ENCODE data around the gene PIR.

DNA sequence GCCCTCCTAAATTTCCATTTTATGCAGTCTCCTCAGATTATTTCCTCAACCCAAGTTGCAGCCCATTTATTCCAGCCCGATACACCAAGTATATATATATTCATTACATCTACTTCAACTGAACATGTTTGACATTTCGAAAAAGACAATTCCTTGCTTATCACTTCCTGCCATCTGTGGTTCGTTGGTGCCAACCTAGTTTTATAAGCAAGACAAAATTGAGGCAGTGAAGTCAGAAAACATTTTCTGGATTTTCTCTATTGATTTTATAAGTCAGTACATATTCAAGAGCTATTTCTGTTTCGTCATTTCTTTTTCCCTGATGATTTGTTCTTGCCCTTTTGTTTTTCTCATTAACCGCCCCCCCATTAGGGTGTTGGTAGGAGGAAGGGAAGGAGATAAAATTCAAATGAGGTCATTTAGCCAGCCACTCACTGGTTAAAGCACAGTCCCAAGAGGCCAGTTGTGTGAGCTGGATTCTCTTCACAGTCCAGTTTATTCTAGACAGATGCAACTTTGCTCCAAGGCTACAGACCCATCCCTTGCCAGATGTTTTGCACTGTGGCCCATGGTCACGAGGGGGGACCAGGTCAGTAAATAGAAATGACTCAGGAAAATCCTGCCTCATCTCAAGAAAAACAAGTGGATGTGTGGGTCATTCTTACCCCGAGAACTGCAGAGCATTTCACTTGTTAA, 88.6 kb downstream of the PIR start:
- no peak for TF ChIP-seq CTCF (conservative IDR thresholded peaks at IDR 0.05; ENCODE audit: low read depth, low read length)
- TF ChIP-seq EZH2 (IDR thresholded peaks at IDR 0.05; ENCODE audit: borderline replicate concordance, low read depth, low read length, poor library complexity, severe bottlenecking), result no peak

Data from A673 (cell line).